K562 (cell line): ENCODE data around the gene CACNB1. TPM values are rescaled to one million over a fixed set of nuclear protein-coding genes. Genes with fewer than 3 reads are reported as not detected.

Experiments
- ATAC-seq: fragments of 200-7000 bp; cut with Tn5 transposase; 3 replicates; pipeline ENCODE4 v1.9.1; 2020; ENCODE audit warnings: moderate library complexity
- BruUV-seq: library from RNA; stranded (reverse); fragments of 400-500 nt; replicated peaks from 2 replicates; lab custom pipeline; 2021; lab: Mats Ljungman, UMichigan
- CTCF ChIA-PET: fragments of 300-600 bp; formaldehyde crosslinking; extraction: SDS; loops from one replicate; lab custom pipeline; 2021; ENCODE audit warnings: low intra/inter-chr PET ratio; lab: Yijun Ruan, JAX
- POLR2A ChIA-PET: fragments of 300-600, 350-650 bp; sonication (Branson Sonifier 250); formaldehyde crosslinking; extraction: SDS; loops from one replicate; lab custom pipeline; 2021; ENCODE audit warnings: antibody characterized with exemption, inconsistent platforms; lab: Yijun Ruan, JAX
- DNase-seq, 4 experiments: peaks; one replicate each; pipeline versions ENCODE4 v3.0.0 to v3.0.0-alpha.2; 2011 to 2018; ENCODE audit warnings: low spot score in 3 of 4, mixed read lengths in 3 of 4; ENCODE audit errors: extremely low read depth in 1 of 4
- FAIRE-seq: peaks from 2 replicates; lab custom pipeline; 2011; peaks lifted over from hg19 to GRCh38; lab: Jason Lieb, UNC
- H2AFZ ChIP-seq: 2 replicates; pipeline ENCODE4 v1.6.0; 2011; ENCODE audit warnings: low read depth, low read length, control low read depth, inconsistent platforms
- H3K27ac ChIP-seq: fragments of 200-600 bp; 3 replicates; pipeline ENCODE4 v1.8.0; 2011; ENCODE audit warnings: low read depth, mild to moderate bottlenecking, control low read depth, inconsistent platforms, low read length, moderate library complexity, mixed read lengths; ENCODE audit errors: extremely low read depth
- H3K27me3 ChIP-seq, 2 experiments: fragments of 300-600 bp in 1 of 2; 2 replicates in 1 of 2; 3 replicates in 1 of 2; pipeline versions ENCODE4 v1.6.0 to v1.8.0; 2011; ENCODE audit warnings: inconsistent platforms in 2 of 2, low read length in 2 of 2, mild to moderate bottlenecking in 1 of 2, mixed read lengths in 1 of 2, moderate library complexity in 1 of 2; ENCODE audit not compliant: control insufficient read depth in 2 of 2, insufficient read depth in 2 of 2
- H3K36me3 ChIP-seq: fragments of 300-600 bp; 3 replicates; pipeline ENCODE4 v1.8.0; 2011; ENCODE audit warnings: mild to moderate bottlenecking, low read length, inconsistent platforms; ENCODE audit not compliant: control insufficient read depth, insufficient read depth
- H3K4me1 ChIP-seq, 2 experiments: fragments of 200-600 bp in 1 of 2; replicated peaks in 1 of 2; 2 replicates in 1 of 2; 3 replicates in 1 of 2; pipeline versions ENCODE4 v1.5.1 to v1.8.0; 2011; ENCODE audit warnings: inconsistent platforms in 2 of 2, low read length in 2 of 2, mild to moderate bottlenecking in 1 of 2, mixed read lengths in 1 of 2, moderate library complexity in 1 of 2; ENCODE audit not compliant: control insufficient read depth in 2 of 2, insufficient read depth in 2 of 2
- H3K4me2 ChIP-seq: 2 replicates; pipeline ENCODE4 v1.6.1; 2011; ENCODE audit warnings: low read length, control low read depth, inconsistent platforms, mixed read lengths; ENCODE audit not compliant: insufficient read depth
- H3K4me3 ChIP-seq: fragments of 200-600 bp; sonication (generic), shearing (Covaris generic); 2 replicates; pipeline ENCODE4 v1.5.1; 2016; ENCODE audit warnings: control low read depth, inconsistent platforms
- H3K79me2 ChIP-seq: fragments of 200-600 bp; 3 replicates; pipeline ENCODE4 v1.8.0; 2011; ENCODE audit warnings: low read length, inconsistent platforms; ENCODE audit not compliant: control insufficient read depth, insufficient read depth
- H3K9ac ChIP-seq, 2 experiments: 2 replicates each; pipeline versions ENCODE4 v1.6.0 to v1.6.1; 2011; ENCODE audit warnings: low read depth in 2 of 2, low read length in 2 of 2, control low read depth in 1 of 2, inconsistent platforms in 1 of 2, mild to moderate bottlenecking in 1 of 2, mixed read lengths in 1 of 2; ENCODE audit not compliant: insufficient read depth in 1 of 2
- H3K9me1 ChIP-seq: one replicate; pipeline ENCODE4 v1.6.0; 2011; ENCODE audit warnings: inconsistent platforms, mild to moderate bottlenecking, low read length, moderate library complexity; ENCODE audit not compliant: control insufficient read depth, insufficient read depth
- H3K9me3 ChIP-seq: replicated peaks from 2 replicates; pipeline ENCODE4 v1.5.1; 2011; ENCODE audit warnings: low read depth, low read length, inconsistent platforms; ENCODE audit not compliant: control insufficient read depth, insufficient read depth
- H4K20me1 ChIP-seq: replicated peaks from 2 replicates; pipeline ENCODE4 v1.6.1; 2011; ENCODE audit warnings: low read length, inconsistent platforms, mixed read lengths; ENCODE audit not compliant: control insufficient read depth, insufficient read depth
- ARID2 ChIP-seq: fragments of 450-650 bp; IDR thresholded peaks from 2 replicates; pipeline ENCODE4 v1.6.1; 2017; ENCODE audit warnings: antibody characterized with exemption, mild to moderate bottlenecking
- DDX20 ChIP-seq: fragments of 450-650 bp; IDR thresholded peaks from 2 replicates; pipeline ENCODE4 v1.6.1; 2016; ENCODE audit warnings: missing genetic modification characterization, low read depth, mild to moderate bottlenecking, missing compliant biosample characterization, moderate library complexity
- GABPB2 ChIP-seq: fragments of 250-450 bp; sonication (Bioruptor Pico); conservative IDR thresholded peaks from 2 replicates; pipeline ENCODE4 v1.5.1; 2021; ENCODE audit warnings: mild to moderate bottlenecking
- JUN ChIP-seq, 2 experiments: sonication (generic) in 1 of 2; formaldehyde crosslinking in 1 of 2; IDR thresholded peaks; 2 replicates each; pipeline versions ENCODE4 v1.6.1 to v1.8.0; 2012 to 2022; ENCODE audit warnings: borderline replicate concordance in 2 of 2, mild to moderate bottlenecking in 2 of 2, improper control_type of control experiment in 1 of 2, low read depth in 1 of 2, low read length in 1 of 2, missing genetic modification reagents in 1 of 2
- MCM5 ChIP-seq: fragments of 450-650 bp; IDR thresholded peaks from 2 replicates; pipeline ENCODE4 v1.6.1; 2016; ENCODE audit warnings: low read depth
- NCOA6 ChIP-seq: fragments of 450-650 bp; IDR thresholded peaks from 2 replicates; pipeline ENCODE4 v1.6.1; 2017; ENCODE audit warnings: mild to moderate bottlenecking
- POLR2H ChIP-seq: IDR thresholded peaks from 2 replicates; pipeline ENCODE4 v1.6.1; 2016; ENCODE audit warnings: missing genetic modification characterization, low read depth, mild to moderate bottlenecking, control low read depth, missing compliant biosample characterization, moderate library complexity
- RBM34 ChIP-seq: fragments of 200-400 bp; formaldehyde crosslinking; IDR thresholded peaks from 2 replicates; pipeline ENCODE4 v1.6.1; 2018; ENCODE audit warnings: low read length, borderline replicate concordance; ENCODE audit not compliant: insufficient read depth
- RFX7 ChIP-seq: fragments of 250-450 bp; sonication (Bioruptor Pico); IDR thresholded peaks from 2 replicates; pipeline ENCODE4 v1.5.1; 2021; ENCODE audit warnings: mild to moderate bottlenecking
- SP1 ChIP-seq: sonication (generic); formaldehyde crosslinking; IDR thresholded peaks from 2 replicates; pipeline ENCODE4 v1.8.1; 2022; ENCODE audit warnings: mild to moderate bottlenecking, missing genetic modification reagents
- ZNF354B ChIP-seq: fragments of 250-450 bp; sonication (Bioruptor Pico); IDR thresholded peaks from 2 replicates; pipeline ENCODE4 v1.4.0; 2020
- WGBS: fragments of 100-300 bp; shearing (Covaris generic); methylation state at CpG from one replicate; pipeline ENCODE4 v1.1.6; 2016; ENCODE audit warnings: low coverage, mixed read lengths; ENCODE audit not compliant: insufficient coverage; ENCODE audit errors: missing lambda C conversion rate; 5-methylcytosine and 5-hydroxymethylcytosine counted together
- in situ Hi-C: fragments of 300-500 bp; cut with MboI; formaldehyde crosslinking; loops from 4 replicates; pipeline ENCODE4 v1.15.0; 2018; ENCODE audit warnings: inconsistent platforms, mixed read lengths
- intact Hi-C: fragments of 100-400 bp; cut with micrococcal nuclease; formaldehyde crosslinking; loops from 2 replicates; pipeline ENCODE4 v1.14.2; 2022
- polyA plus RNA-seq, 8 experiments: library from polyadenylated mRNA; depleted of rRNA in 4 of 8; stranded (reverse) in 5 of 8; unstranded in 3 of 8; fragments of >200 nt; fragmentation: Nextera tagmentation in 2 of 8; fragmentation: Illumina TruSeq in 1 of 8; extraction: Ambion mirVana in 2 of 8; extraction: Trizol in 1 of 8; gene quantifications; 2 replicates each; pipeline versions ENCODE4 v1.2.1 to v1.2.3, GENCODE V29; 2011 to 2014; ENCODE audit warnings: inconsistent platforms in 1 of 8, missing spikeins in 1 of 8
- total RNA-seq, 7 experiments: library from RNA; depleted of rRNA in 6 of 7; stranded (reverse); fragments of >200 nt in 6 of 7; fragmentation: Illumina TruSeq in 2 of 7; extraction: Trizol in 2 of 7; gene quantifications; 2 replicates each; pipeline versions ENCODE4 v1.2.1 to v1.2.3, GENCODE V29; 2011 to 2021; ENCODE audit warnings: low replicate concordance in 1 of 7
- TF ChIP-seq, protein P1 (sequence below): fragments of 200-800 bp; sonication (Bioruptor generic); IDR thresholded peaks from 2 replicates; pipeline ENCODE4 v1.6.1; 2017; ENCODE audit warnings: missing genetic modification characterization, missing compliant biosample characterization
- TF ChIP-seq, protein P2 (sequence below): fragments of 150-350 bp; IDR thresholded peaks from 2 replicates; pipeline ENCODE4 v1.6.1; 2014; ENCODE audit warnings: low read depth, mild to moderate bottlenecking, low read length, borderline replicate concordance

CACNB1 gene
- total and polyA plus RNA-seq, 9 of the 15 experiments (the other 6 are each of a cell fraction or from before 2014, with no cell fraction given): 0.08 to 7.4 (median 3.0) TPM

- no TSS peak for BruUV-seq
- no peaks in the 10 kb centered on the region for H3K79me2 ChIP-seq
- peaks cover 0 to 11% of the 10 kb centered on the region in 2 experiments; a peak in 3 of 5 replicates for H3K4me1 ChIP-seq
- no peak for TF ChIP-seq GABPB2 (CRISPR knock-in tag)
- TF ChIP-seq, protein P1, sequence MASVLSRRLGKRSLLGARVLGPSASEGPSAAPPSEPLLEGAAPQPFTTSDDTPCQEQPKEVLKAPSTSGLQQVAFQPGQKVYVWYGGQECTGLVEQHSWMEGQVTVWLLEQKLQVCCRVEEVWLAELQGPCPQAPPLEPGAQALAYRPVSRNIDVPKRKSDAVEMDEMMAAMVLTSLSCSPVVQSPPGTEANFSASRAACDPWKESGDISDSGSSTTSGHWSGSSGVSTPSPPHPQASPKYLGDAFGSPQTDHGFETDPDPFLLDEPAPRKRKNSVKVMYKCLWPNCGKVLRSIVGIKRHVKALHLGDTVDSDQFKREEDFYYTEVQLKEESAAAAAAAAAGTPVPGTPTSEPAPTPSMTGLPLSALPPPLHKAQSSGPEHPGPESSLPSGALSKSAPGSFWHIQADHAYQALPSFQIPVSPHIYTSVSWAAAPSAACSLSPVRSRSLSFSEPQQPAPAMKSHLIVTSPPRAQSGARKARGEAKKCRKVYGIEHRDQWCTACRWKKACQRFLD (CRISPR knock-in tag): no peak
- TF ChIP-seq ARID2: no peak
- no peak for TF ChIP-seq NCOA6
- no peak for TF ChIP-seq DDX20 (tag)
- TF ChIP-seq, protein P2, sequence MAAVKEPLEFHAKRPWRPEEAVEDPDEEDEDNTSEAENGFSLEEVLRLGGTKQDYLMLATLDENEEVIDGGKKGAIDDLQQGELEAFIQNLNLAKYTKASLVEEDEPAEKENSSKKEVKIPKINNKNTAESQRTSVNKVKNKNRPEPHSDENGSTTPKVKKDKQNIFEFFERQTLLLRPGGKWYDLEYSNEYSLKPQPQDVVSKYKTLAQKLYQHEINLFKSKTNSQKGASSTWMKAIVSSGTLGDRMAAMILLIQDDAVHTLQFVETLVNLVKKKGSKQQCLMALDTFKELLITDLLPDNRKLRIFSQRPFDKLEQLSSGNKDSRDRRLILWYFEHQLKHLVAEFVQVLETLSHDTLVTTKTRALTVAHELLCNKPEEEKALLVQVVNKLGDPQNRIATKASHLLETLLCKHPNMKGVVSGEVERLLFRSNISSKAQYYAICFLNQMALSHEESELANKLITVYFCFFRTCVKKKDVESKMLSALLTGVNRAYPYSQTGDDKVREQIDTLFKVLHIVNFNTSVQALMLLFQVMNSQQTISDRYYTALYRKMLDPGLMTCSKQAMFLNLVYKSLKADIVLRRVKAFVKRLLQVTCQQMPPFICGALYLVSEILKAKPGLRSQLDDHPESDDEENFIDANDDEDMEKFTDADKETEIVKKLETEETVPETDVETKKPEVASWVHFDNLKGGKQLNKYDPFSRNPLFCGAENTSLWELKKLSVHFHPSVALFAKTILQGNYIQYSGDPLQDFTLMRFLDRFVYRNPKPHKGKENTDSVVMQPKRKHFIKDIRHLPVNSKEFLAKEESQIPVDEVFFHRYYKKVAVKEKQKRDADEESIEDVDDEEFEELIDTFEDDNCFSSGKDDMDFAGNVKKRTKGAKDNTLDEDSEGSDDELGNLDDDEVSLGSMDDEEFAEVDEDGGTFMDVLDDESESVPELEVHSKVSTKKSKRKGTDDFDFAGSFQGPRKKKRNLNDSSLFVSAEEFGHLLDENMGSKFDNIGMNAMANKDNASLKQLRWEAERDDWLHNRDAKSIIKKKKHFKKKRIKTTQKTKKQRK: no peak
- TF ChIP-seq SP1 (CRISPR knock-in tag): no peak
- TF ChIP-seq JUN (IDR thresholded peaks at IDR 0.05; ENCODE audit: borderline replicate concordance, low read depth, low read length): no peak
- no peak for TF ChIP-seq JUN (CRISPR knock-in tag; IDR thresholded peaks at IDR 0.05; ENCODE audit: borderline replicate concordance)
- no peak for TF ChIP-seq RFX7 (CRISPR knock-in tag)
- no peak for TF ChIP-seq MCM5
- TF ChIP-seq ZNF354B (CRISPR knock-in tag): no peak
- TF ChIP-seq POLR2H (tag): no peak
- no peak for TF ChIP-seq RBM34
- TF ChIP-seq, all 486 proteins: peak for 0
- ChIA-PET CTCF (interaction anchor here (4.7 kb wide), 1 partner anchor 31 kb away, joined by 23 read pairs; no protein-coding TSS in a partner anchor), POLR2A (interaction anchor here (0.6 to 1.4 kb wide), 6 partner anchors 8 to 72 kb away, joined by 3 to 5 read pairs (median 4); partner anchors contain the start of gene RPL19)
- FAIRE-seq: no peak
- in situ Hi-C loops: no loop called here
- no peaks in the 10 kb centered on the region for H3K36me3 ChIP-seq
- no peak for DNase-seq
- H3K4me3 ChIP-seq: no peak overlapping the region
- 6% methylated on average over 15 of the region's 15 CpGs for WGBS
- no peak overlapping the region for H3K27ac ChIP-seq
- peak overlapping the region in 1 of 2 experiments; percentile 66; a peak in 2 of 4 replicates for H3K9ac ChIP-seq
- peaks cover 4% of the 10 kb centered on the region; the same call in 1 of the 2 replicates for H4K20me1 ChIP-seq
- H3K4me2 ChIP-seq: no peak overlapping the region
- ATAC-seq: no peak
- H3K27me3 ChIP-seq: peaks cover 0 to 6% of the 10 kb centered on the region in 2 experiments; a peak in 2 of 5 replicates
- intact Hi-C loops: no loop called here
- H3K9me3 ChIP-seq: no peaks in the 10 kb centered on the region
- no peaks in the 10 kb centered on the region for H3K9me1 ChIP-seq
- no peak overlapping the region for H2AFZ ChIP-seq
Observed at GRCh38 chr17:39238311-39238972, 41.0 kb upstream of the CACNB1 start.
